Activated CD4-positive, alpha-beta T cell treated with anti-CD3 and anti-CD28 coated beads, Interleukin-2, amount 10 ng/mL, durations not matched to agents 7 days and 5 days (primary cell): Measurements from ENCODE around the gene TCFL5. TPM values are rescaled to one million over a fixed set of nuclear protein-coding genes. Genes with fewer than 3 reads are reported as not detected.
"Not testable (repeated sequence)": the region's sequence is repeated elsewhere in the genome, so short reads cannot be mapped to it uniquely, and the experiment has no call there.

Experiments
- CTCF ChIA-PET: fragments of 350-600 bp; sonication (Branson Sonifier 250); formaldehyde crosslinking; loops from one replicate; lab custom pipeline; 2021; ENCODE audit warnings: antibody characterized with exemption; lab: Charles Lee
- POLR2A ChIA-PET: fragments of 350-600 bp; sonication (Branson Sonifier 250); formaldehyde crosslinking; loops from one replicate; lab custom pipeline; 2021; ENCODE audit warnings: antibody characterized with exemption; lab: Charles Lee
- DNase-seq: peaks from one replicate; pipeline ENCODE4 v3.0.0-alpha.2; 2020
- H3K27ac Mint-ChIP-seq: one replicate; pipeline ENCODE4 v1.8.0; 2021; ENCODE audit warnings: mild to moderate bottlenecking, moderate library complexity, mixed read lengths
- H3K27me3 Mint-ChIP-seq: one replicate; pipeline ENCODE4 v1.8.0; 2021; ENCODE audit warnings: mixed read lengths
- H3K36me3 Mint-ChIP-seq: one replicate; pipeline ENCODE4 v1.8.0; 2021; ENCODE audit warnings: low read depth, mixed read lengths
- H3K4me1 Mint-ChIP-seq: one replicate; pipeline ENCODE4 v1.8.0; 2021; ENCODE audit warnings: mixed read lengths
- H3K4me3 Mint-ChIP-seq: one replicate; pipeline ENCODE4 v1.8.0; 2021; ENCODE audit warnings: mild to moderate bottlenecking, moderate library complexity, mixed read lengths
- H3K9me3 Mint-ChIP-seq: one replicate; pipeline ENCODE4 v1.8.0; 2021; ENCODE audit warnings: mixed read lengths
- total RNA-seq, 2 experiments: library from RNA; stranded (reverse); gene quantifications; one replicate each; pipeline ENCODE4 v1.2.3, GENCODE V29; 2021

TCFL5 gene
- total RNA-seq, 2 experiments from 2014 or later, result 7.9 to 8.4 TPM

DNA sequence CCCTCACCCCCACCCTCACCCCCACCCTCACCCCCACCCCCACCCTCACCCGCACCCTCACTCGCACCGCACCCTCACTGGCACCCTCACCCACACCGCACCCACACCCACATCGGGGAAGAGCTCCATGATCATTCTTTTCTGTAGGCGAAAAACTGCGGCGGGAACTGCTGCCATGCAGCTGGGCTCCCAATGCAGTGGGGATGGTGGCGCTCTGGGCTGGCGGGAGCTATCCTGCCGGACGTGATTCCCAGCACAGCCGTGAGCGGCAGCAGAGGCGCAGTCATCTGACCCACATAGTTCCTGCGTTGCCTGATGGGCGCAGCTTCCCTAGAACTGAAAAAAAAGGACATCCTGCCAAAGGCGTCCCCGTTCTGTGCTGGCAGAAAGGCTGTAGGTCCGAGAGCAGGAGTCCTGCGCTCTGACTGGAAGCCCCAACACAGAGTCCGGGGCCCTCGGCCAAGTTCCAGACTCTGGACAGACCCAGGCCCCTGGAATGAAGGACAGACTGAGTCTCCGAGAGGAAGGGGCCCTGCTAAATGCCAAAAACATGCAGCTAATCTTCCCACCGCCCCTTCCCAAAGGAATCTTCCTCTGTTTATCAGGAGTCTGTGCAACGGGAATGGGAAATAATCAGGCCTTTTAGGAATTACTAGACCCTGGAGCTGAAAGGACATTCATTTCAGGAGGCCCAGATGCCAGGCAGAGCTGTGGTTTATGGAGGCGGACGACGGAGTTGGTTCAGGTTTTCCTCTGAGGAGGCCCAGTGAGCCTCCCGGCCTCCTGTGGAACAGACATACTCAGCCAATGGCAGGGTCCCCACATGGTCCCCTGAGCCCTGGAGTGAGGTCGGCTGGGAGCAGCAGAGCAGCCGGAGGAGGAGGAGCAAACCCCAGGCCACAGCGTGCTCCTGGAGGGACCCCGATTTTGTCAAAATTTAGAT, 14.1 kb upstream of the TCFL5 start:
- DNase-seq, result no peak
- H3K27me3 Mint-ChIP-seq, result peaks cover 8% of the 10 kb centered on the region
- no peak overlapping the region for H3K4me3 Mint-ChIP-seq
- no peaks in the 10 kb centered on the region for H3K9me3 Mint-ChIP-seq
- peak overlapping the region; percentile 57 for H3K27ac Mint-ChIP-seq
- CTCF ChIA-PET, result interaction anchor here (0.6 to 1.5 kb wide), 5 partner anchors 19 to 121 kb away, joined by 3 to 5 read pairs (median 3); no protein-coding TSS in a partner anchor
- POLR2A ChIA-PET, result no interaction called here
- H3K36me3 Mint-ChIP-seq, result peaks cover 1% of the 10 kb centered on the region
- H3K4me1 Mint-ChIP-seq, result peaks cover 24% of the 10 kb centered on the region

DNA sequence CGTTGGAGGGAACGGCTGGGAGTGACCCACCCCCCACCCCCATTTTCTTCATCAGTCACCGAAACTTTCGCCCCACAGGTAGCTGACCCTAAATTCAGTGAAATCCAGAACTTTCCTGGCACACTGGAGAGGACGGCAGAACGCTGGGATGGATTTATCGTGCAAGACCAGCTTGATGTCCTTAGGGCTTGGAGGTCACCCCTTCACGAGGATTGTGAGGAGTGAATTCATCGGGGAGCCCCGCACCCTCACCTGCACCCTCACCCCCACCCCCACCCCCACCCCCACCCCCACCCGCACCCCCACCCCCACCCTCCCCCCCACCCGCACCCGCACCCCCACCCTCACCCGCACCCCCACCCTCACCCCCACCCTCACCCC, 13.3 kb upstream of the TCFL5 start:
- Mint-ChIP-seq H3K9me3 (no peaks in the 10 kb centered on the region), H3K27me3 (peaks cover 9% of the 10 kb centered on the region), H3K36me3 (peaks cover 1% of the 10 kb centered on the region), H3K4me1 (peaks cover 24% of the 10 kb centered on the region), H3K4me3 (no peak overlapping the region), H3K27ac (no peak overlapping the region)
- DNase-seq, result no peak
- ChIA-PET CTCF (interaction anchor here (0.6 to 1.5 kb wide), 4 partner anchors 10 to 120 kb away, joined by 3 to 5 read pairs (median 3); no protein-coding TSS in a partner anchor), POLR2A (no interaction called here)

- not testable (repeated sequence) for H3K36me3 Mint-ChIP-seq, H3K4me3 Mint-ChIP-seq, H3K27ac Mint-ChIP-seq, H3K27me3 Mint-ChIP-seq, H3K9me3 Mint-ChIP-seq
- ChIA-PET POLR2A (interaction anchor here (0.6 kb wide), 1 partner anchor 1244 kb away, joined by 3 read pairs; no protein-coding TSS in a partner anchor), CTCF (interaction anchor here (2.2 kb wide), 1 partner anchor 99 kb away, joined by 5 read pairs; no protein-coding TSS in a partner anchor)
- DNase-seq, result peak; percentile 39
- peaks cover 24% of the 10 kb centered on the region for H3K4me1 Mint-ChIP-seq
These were observed 12.0 kb upstream of the TCFL5 start for GRCh38 chr20:62873681-62874031.

GRCh38 chr20:62873280-62873679, 11.7 kb upstream of the TCFL5 start:
- Mint-ChIP-seq H3K9me3 (no peaks in the 10 kb centered on the region), H3K36me3 (peaks cover 1% of the 10 kb centered on the region), H3K27me3 (peaks cover 9% of the 10 kb centered on the region), H3K27ac (peak overlapping the region; percentile 17), H3K4me1 (peaks cover 23% of the 10 kb centered on the region), H3K4me3 (no peak overlapping the region)
- CTCF ChIA-PET, result interaction anchor here (2.2 kb wide), 1 partner anchor 99 kb away, joined by 5 read pairs; no protein-coding TSS in a partner anchor
- POLR2A ChIA-PET, result interaction anchor here (0.6 kb wide), 1 partner anchor 1244 kb away, joined by 3 read pairs; no protein-coding TSS in a partner anchor
- DNase-seq, result no peak

DNA sequence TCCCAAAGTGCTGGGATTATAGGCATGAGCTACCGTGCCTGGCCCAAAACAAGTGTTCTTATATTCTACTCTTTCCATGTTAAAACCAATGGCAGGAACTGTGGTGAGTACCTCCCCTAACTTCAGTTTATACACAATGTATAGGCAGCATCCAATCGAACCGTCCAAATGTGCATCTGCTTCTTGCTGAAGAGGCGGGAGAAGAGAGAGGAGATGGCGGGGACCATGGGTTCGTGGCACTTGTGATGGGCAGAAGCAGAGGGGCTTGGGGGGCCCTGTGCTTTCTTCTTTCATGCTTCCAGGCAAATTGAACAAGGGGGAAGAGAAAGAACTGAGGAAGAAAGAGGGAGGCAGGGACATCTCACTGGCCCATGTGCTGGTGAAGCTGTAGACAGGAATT, 11.2 kb upstream of the TCFL5 start:
- DNase-seq, result no peak
- no peak overlapping the region for H3K4me3 Mint-ChIP-seq
- H3K9me3 Mint-ChIP-seq, result no peaks in the 10 kb centered on the region
- H3K27ac Mint-ChIP-seq, result no peak overlapping the region
- H3K4me1 Mint-ChIP-seq, result peaks cover 21% of the 10 kb centered on the region
- no peaks in the 10 kb centered on the region for H3K36me3 Mint-ChIP-seq
- CTCF ChIA-PET, result interaction anchor here (2.2 kb wide), 1 partner anchor 100 kb away, joined by 5 read pairs; no protein-coding TSS in a partner anchor
- peaks cover 11% of the 10 kb centered on the region for H3K27me3 Mint-ChIP-seq
- POLR2A ChIA-PET, result interaction anchor here (0.6 kb wide), 1 partner anchor 1245 kb away, joined by 3 read pairs; no protein-coding TSS in a partner anchor

- Mint-ChIP-seq H3K27me3 (peaks cover 15% of the 10 kb centered on the region), H3K36me3 (no peaks in the 10 kb centered on the region), H3K27ac (no peak overlapping the region), H3K4me1 (peaks cover 21% of the 10 kb centered on the region), H3K4me3 (no peak overlapping the region), H3K9me3 (no peaks in the 10 kb centered on the region)
- no peak for DNase-seq
- CTCF ChIA-PET, result interaction anchor here (0.6 to 2.2 kb wide), 3 partner anchors 55 to 100 kb away, joined by 4 to 5 read pairs (median 5); no protein-coding TSS in a partner anchor
- POLR2A ChIA-PET, result no interaction called here
These were observed 10.7 kb upstream of the TCFL5 start for GRCh38 chr20:62872184-62872847.

DNA sequence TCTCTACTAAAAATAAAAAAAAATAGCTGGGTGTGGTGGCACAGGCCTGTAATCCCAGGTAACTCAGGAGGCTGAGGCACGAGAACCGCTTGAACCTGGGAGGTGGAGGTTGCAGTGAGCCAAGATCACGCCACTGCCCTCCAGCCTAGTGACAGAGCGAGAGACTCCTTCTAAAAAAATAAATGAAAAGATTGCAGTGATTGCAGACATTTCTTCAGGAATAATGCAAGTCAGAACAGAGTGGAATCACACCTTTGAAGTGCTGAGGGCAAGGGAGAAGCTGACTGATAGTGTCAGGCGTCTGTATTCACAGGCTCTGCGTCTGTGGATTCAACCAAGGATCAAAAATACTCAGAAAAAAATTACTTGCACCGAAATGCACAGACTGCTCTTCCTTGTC, 2.6 kb upstream of the TCFL5 start:
- CTCF ChIA-PET, result no interaction called here
- H3K27me3 Mint-ChIP-seq, result peaks cover 12% of the 10 kb centered on the region
- DNase-seq, result no peak
- peaks cover 19% of the 10 kb centered on the region for H3K4me1 Mint-ChIP-seq
- H3K36me3 Mint-ChIP-seq, result peaks cover 2% of the 10 kb centered on the region
- H3K27ac Mint-ChIP-seq, result no peak overlapping the region
- no peak overlapping the region for H3K4me3 Mint-ChIP-seq
- POLR2A ChIA-PET, result no interaction called here
- peaks cover 3% of the 10 kb centered on the region for H3K9me3 Mint-ChIP-seq

- POLR2A ChIA-PET, result no interaction called here
- Mint-ChIP-seq H3K27me3 (peaks cover 5% of the 10 kb centered on the region), H3K4me3 (no peak overlapping the region), H3K9me3 (peaks cover 3% of the 10 kb centered on the region), H3K4me1 (peaks cover 23% of the 10 kb centered on the region), H3K27ac (no peak overlapping the region), H3K36me3 (peaks cover 9% of the 10 kb centered on the region)
- CTCF ChIA-PET, result interaction anchor here (0.7 to 2.1 kb wide), 4 partner anchors 60 to 362 kb away, joined by 3 to 6 read pairs (median 3); no protein-coding TSS in a partner anchor
- DNase-seq, result peak; percentile 48
These were observed 514 bp downstream of the TCFL5 start for GRCh38 chr20:62860924-62861691.

GRCh38 chr20:62860391-62860923, 1.2 kb downstream of the TCFL5 start:
- H3K9me3 Mint-ChIP-seq, result peaks cover 3% of the 10 kb centered on the region
- DNase-seq, result no peak
- peak overlapping the region; percentile 59 for H3K4me3 Mint-ChIP-seq
- peaks cover 5% of the 10 kb centered on the region for H3K27me3 Mint-ChIP-seq
- H3K27ac Mint-ChIP-seq, result peak overlapping the region; percentile 20
- peaks cover 23% of the 10 kb centered on the region for H3K4me1 Mint-ChIP-seq
- POLR2A ChIA-PET, result no interaction called here
- H3K36me3 Mint-ChIP-seq, result peaks cover 9% of the 10 kb centered on the region
- CTCF ChIA-PET, result no interaction called here

DNA sequence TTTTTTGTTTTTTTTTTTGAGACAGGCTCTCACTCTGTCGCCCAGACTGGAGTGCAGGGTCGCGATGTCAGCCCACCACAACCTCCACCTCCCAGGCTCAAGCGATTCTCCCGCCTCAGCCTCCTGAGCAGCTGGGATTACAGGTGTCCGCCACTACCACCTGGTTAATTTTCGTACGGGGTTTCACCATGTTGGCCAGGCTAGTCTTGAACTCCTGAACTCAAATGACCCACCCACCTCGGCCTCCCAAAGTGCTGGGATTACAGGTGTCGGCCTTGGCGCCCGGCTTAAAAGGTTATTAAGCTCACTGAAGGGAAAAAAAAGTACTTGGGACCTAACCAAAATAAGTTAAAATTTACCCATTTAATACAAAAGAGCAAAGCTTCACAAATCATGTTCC, 1.9 kb downstream of the TCFL5 start:
- ChIA-PET CTCF (no interaction called here), POLR2A (no interaction called here)
- Mint-ChIP-seq H3K36me3 (peaks cover 9% of the 10 kb centered on the region), H3K4me1 (peaks cover 23% of the 10 kb centered on the region), H3K27ac (peak overlapping the region; percentile 20), H3K27me3 (peaks cover 5% of the 10 kb centered on the region), H3K4me3 (peak overlapping the region; percentile 59), H3K9me3 (peaks cover 3% of the 10 kb centered on the region)
- no peak for DNase-seq

DNA sequence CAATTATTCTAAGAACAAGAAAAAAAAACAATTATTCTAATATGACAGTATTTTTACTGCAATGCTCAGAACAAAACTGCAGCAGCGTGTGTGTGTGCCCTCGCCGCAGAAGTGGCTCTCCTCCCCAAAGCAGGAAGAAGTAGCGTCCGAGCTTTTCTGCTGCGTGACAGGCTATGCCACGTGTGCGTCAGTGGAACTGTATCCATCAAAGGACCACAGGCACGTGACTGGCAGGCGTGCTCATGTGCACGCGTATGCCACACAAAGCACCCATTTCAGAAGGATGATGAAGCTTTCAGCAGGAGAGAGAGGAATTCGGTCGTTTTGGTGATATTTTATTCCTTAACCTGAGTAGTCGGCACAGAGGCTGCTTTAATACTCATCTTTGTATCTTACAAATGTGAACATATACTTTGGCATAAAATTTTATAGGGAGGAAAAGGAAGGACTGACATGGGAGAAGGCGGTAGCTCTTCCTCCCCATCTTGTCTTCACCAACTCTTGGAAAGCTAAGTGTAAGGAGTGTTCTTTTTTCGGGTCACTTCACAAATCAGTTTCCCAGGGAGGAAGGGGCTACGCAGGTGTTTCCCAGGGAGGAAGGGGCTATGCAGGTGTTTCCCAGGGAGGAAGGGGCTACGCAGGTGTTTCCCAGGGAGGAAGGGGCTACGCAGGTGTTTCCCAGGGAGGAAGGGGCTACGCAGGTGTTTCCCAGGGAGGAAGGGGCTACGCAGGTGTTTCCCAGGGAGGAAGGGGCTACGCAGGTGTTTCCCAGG, 3.4 kb downstream of the TCFL5 start:
- H3K4me1 Mint-ChIP-seq, result peaks cover 23% of the 10 kb centered on the region
- POLR2A ChIA-PET, result no interaction called here
- H3K27ac Mint-ChIP-seq, result no peak overlapping the region
- H3K27me3 Mint-ChIP-seq, result peaks cover 5% of the 10 kb centered on the region
- CTCF ChIA-PET, result no interaction called here
- no peak overlapping the region for H3K4me3 Mint-ChIP-seq
- peaks cover 9% of the 10 kb centered on the region for H3K36me3 Mint-ChIP-seq
- peaks cover 3% of the 10 kb centered on the region for H3K9me3 Mint-ChIP-seq
- DNase-seq, result no peak
